ENCODE measurements around the gene STK24.

DNA sequence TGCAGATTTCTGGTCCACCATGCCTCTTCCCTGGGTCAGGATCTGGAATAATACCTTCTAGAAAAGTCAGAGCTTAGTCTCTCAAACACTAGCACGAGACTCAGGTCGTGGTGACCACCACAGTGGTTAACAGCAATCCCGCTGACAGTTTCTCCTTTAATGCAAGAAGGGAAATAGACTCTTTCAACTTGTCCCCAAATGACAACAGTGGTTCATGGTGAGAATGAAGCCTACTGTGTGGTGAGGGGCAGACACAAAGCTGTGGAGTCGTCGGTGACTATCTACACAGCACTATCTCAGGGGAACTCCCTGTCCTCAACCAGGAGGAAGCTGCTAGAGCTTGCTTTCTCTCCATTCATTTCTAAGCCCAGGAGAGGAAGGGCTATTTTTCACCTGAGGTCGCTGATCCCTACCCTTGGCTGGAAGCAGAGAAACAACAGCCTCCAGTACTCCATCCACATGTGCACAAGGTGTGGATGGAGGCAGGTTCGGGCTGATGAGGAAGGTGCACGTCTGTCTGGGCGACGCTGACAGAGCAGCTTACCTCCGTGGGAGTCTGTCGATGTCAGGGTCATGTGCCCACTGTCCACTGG is 72.4 kb downstream of the STK24 start:
- TF ChIP-seq, protein P1, sequence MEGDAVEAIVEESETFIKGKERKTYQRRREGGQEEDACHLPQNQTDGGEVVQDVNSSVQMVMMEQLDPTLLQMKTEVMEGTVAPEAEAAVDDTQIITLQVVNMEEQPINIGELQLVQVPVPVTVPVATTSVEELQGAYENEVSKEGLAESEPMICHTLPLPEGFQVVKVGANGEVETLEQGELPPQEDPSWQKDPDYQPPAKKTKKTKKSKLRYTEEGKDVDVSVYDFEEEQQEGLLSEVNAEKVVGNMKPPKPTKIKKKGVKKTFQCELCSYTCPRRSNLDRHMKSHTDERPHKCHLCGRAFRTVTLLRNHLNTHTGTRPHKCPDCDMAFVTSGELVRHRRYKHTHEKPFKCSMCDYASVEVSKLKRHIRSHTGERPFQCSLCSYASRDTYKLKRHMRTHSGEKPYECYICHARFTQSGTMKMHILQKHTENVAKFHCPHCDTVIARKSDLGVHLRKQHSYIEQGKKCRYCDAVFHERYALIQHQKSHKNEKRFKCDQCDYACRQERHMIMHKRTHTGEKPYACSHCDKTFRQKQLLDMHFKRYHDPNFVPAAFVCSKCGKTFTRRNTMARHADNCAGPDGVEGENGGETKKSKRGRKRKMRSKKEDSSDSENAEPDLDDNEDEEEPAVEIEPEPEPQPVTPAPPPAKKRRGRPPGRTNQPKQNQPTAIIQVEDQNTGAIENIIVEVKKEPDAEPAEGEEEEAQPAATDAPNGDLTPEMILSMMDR (conservative IDR thresholded peaks at IDR 0.05; ENCODE audit: low read length) = no peak
- TF ChIP-seq EZH2phosphoT487 (IDR thresholded peaks at IDR 0.05; ENCODE audit: borderline replicate concordance, low read depth, low read length) = no peak

All from OCI-LY7 (cell line).